Midbrain (tissue), 1 donor: Measurements from ENCODE around the gene PRRC2C.

Experiments used
- DNase-seq: peaks from one replicate; lab custom pipeline; 2025; lab: John Stamatoyannopoulos, UW

The PRRC2C gene

GRCh38 chr1:171637928-171638576, 152.7 kb downstream of the PRRC2C start:
- no peak for DNase-seq

GRCh38 chr1:171640225-171640624, 154.9 kb downstream of the PRRC2C start:
- DNase-seq: no peak

GRCh38 chr1:171641076-171641864, 155.9 kb downstream of the PRRC2C start:
- no peak for DNase-seq

- no peak for DNase-seq
Observed at GRCh38 chr1:171642197-171642596, 156.9 kb downstream of the PRRC2C start.
